ENCODE results near the gene TTC17.
A peak's percentile ranks its signal among the peaks of the same experiment; 100 is the strongest.

Gene TTC17

DNA sequence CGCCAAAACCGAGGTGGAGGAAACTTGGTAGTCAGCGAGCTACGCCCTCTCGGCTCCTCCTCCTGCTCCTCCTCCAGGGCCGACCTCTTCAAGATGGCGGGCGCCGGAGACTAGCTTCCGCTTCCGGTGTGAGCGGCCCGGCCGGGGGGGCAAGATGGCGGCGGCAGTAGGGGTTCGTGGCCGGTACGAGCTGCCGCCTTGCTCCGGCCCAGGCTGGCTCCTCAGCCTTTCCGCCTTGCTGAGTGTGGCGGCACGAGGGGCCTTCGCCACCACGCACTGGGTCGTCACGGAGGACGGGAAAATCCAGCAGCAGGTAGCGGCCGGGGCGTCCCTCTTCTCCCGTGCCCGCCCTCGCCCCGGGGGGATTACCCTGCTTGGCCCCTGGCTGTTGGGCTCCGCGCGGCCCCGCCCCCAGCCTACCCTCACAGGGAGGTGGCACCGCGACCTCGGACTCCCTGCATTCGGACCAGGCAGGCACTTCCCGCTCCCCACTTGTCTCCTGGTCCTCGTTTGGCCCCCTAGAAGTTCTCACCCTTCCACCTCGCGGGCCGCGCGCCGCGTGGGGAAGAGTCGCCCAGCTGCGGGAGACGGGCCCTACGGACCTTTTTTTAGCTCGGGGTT, at the start of gene TTC17 (continued):
- TF ChIP-seq GFI1B (tag by site-specific recombination; IDR thresholded peaks at IDR 0.05) (no peak), ZNF416 (tag by site-specific recombination; IDR thresholded peaks at IDR 0.05) (no peak), ZNF48 (tag by site-specific recombination; IDR thresholded peaks at IDR 0.05) (no peak), ZNF654 (tag by site-specific recombination; IDR thresholded peaks at IDR 0.05; ENCODE audit: low read depth) (no peak), ZBTB21 (tag by site-specific recombination; IDR thresholded peaks at IDR 0.05) (0 out of 2 replicates have a peak, but pooled peaks have one; percentile 34), ZNF175 (tag by site-specific recombination; IDR thresholded peaks at IDR 0.05) (no peak), MEIS1 (CRISPR knock-in tag; IDR thresholded peaks at IDR 0.05; ENCODE audit: borderline replicate concordance) (no peak), ZBTB48 (tag by site-specific recombination; IDR thresholded peaks at IDR 0.05) (peak; percentile 90), HOXC10 (CRISPR knock-in tag; IDR thresholded peaks at IDR 0.05) (0 out of 2 replicates have a peak, but pooled peaks have one; percentile 42), ZBTB17 (tag by site-specific recombination; IDR thresholded peaks at IDR 0.05) (peak; percentile 41), ZSCAN23 (tag by site-specific recombination; IDR thresholded peaks at IDR 0.05) (no peak), ZNF394 (tag by site-specific recombination; IDR thresholded peaks at IDR 0.05; ENCODE audit: borderline replicate concordance) (no peak; the same call in 1 of the 2 replicates), FEZF1 (tag by site-specific recombination; IDR thresholded peaks at IDR 0.05) (no peak), ZNF571 (tag by site-specific recombination; IDR thresholded peaks at IDR 0.05) (no peak), ZSCAN16 (tag by site-specific recombination; IDR thresholded peaks at IDR 0.05) (no peak), ZNF530 (tag by site-specific recombination; IDR thresholded peaks at IDR 0.05; ENCODE audit: low read depth) (no peak), ZNF785 (tag by site-specific recombination; IDR thresholded peaks at IDR 0.05) (no peak), ZNF426 (tag by site-specific recombination; IDR thresholded peaks at IDR 0.05) (no peak), ZNF133 (tag by site-specific recombination; IDR thresholded peaks at IDR 0.05) (no peak), BCL11B (tag by site-specific recombination; IDR thresholded peaks at IDR 0.05; ENCODE audit: low read depth) (no peak), ZNF335 (tag by site-specific recombination; conservative IDR thresholded peaks at IDR 0.05) (peak; percentile 82), ZNF184 (tag by site-specific recombination; IDR thresholded peaks at IDR 0.05) (no peak), ZNF221 (tag by site-specific recombination; IDR thresholded peaks at IDR 0.05; ENCODE audit: borderline replicate concordance) (no peak)
- TF ChIP-seq, protein P1, sequence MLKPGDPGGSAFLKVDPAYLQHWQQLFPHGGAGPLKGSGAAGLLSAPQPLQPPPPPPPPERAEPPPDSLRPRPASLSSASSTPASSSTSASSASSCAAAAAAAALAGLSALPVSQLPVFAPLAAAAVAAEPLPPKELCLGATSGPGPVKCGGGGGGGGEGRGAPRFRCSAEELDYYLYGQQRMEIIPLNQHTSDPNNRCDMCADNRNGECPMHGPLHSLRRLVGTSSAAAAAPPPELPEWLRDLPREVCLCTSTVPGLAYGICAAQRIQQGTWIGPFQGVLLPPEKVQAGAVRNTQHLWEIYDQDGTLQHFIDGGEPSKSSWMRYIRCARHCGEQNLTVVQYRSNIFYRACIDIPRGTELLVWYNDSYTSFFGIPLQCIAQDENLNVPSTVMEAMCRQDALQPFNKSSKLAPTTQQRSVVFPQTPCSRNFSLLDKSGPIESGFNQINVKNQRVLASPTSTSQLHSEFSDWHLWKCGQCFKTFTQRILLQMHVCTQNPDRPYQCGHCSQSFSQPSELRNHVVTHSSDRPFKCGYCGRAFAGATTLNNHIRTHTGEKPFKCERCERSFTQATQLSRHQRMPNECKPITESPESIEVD (tag by site-specific recombination; IDR thresholded peaks at IDR 0.05), result no peak
- TF ChIP-seq, protein P2, sequence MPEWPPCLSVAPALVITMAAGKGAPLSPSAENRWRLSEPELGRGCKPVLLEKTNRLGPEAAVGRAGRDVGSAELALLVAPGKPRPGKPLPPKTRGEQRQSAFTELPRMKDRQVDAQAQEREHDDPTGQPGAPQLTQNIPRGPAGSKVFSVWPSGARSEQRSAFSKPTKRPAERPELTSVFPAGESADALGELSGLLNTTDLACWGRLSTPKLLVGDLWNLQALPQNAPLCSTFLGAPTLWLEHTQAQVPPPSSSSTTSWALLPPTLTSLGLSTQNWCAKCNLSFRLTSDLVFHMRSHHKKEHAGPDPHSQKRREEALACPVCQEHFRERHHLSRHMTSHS (tag by site-specific recombination; IDR thresholded peaks at IDR 0.05), result no peak
- TF ChIP-seq, protein P3, sequence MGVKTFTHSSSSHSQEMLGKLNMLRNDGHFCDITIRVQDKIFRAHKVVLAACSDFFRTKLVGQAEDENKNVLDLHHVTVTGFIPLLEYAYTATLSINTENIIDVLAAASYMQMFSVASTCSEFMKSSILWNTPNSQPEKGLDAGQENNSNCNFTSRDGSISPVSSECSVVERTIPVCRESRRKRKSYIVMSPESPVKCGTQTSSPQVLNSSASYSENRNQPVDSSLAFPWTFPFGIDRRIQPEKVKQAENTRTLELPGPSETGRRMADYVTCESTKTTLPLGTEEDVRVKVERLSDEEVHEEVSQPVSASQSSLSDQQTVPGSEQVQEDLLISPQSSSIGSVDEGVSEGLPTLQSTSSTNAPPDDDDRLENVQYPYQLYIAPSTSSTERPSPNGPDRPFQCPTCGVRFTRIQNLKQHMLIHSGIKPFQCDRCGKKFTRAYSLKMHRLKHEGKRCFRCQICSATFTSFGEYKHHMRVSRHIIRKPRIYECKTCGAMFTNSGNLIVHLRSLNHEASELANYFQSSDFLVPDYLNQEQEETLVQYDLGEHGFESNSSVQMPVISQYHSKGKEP (tag by site-specific recombination; IDR thresholded peaks at IDR 0.05), result no peak
- TF ChIP-seq, protein P4, sequence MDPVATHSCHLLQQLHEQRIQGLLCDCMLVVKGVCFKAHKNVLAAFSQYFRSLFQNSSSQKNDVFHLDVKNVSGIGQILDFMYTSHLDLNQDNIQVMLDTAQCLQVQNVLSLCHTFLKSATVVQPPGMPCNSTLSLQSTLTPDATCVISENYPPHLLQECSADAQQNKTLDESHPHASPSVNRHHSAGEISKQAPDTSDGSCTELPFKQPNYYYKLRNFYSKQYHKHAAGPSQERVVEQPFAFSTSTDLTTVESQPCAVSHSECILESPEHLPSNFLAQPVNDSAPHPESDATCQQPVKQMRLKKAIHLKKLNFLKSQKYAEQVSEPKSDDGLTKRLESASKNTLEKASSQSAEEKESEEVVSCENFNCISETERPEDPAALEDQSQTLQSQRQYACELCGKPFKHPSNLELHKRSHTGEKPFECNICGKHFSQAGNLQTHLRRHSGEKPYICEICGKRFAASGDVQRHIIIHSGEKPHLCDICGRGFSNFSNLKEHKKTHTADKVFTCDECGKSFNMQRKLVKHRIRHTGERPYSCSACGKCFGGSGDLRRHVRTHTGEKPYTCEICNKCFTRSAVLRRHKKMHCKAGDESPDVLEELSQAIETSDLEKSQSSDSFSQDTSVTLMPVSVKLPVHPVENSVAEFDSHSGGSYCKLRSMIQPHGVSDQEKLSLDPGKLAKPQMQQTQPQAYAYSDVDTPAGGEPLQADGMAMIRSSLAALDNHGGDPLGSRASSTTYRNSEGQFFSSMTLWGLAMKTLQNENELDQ (tag by site-specific recombination; IDR thresholded peaks at IDR 0.05; ENCODE audit: low read depth), result no peak
- TF ChIP-seq, protein P5, sequence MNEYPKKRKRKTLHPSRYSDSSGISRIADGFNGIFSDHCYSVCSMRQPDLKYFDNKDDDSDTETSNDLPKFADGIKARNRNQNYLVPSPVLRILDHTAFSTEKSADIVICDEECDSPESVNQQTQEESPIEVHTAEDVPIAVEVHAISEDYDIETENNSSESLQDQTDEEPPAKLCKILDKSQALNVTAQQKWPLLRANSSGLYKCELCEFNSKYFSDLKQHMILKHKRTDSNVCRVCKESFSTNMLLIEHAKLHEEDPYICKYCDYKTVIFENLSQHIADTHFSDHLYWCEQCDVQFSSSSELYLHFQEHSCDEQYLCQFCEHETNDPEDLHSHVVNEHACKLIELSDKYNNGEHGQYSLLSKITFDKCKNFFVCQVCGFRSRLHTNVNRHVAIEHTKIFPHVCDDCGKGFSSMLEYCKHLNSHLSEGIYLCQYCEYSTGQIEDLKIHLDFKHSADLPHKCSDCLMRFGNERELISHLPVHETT (tag by site-specific recombination; IDR thresholded peaks at IDR 0.05), result peak; percentile 74; the same call in 1 of the 2 replicates
- TF ChIP-seq, protein P6, sequence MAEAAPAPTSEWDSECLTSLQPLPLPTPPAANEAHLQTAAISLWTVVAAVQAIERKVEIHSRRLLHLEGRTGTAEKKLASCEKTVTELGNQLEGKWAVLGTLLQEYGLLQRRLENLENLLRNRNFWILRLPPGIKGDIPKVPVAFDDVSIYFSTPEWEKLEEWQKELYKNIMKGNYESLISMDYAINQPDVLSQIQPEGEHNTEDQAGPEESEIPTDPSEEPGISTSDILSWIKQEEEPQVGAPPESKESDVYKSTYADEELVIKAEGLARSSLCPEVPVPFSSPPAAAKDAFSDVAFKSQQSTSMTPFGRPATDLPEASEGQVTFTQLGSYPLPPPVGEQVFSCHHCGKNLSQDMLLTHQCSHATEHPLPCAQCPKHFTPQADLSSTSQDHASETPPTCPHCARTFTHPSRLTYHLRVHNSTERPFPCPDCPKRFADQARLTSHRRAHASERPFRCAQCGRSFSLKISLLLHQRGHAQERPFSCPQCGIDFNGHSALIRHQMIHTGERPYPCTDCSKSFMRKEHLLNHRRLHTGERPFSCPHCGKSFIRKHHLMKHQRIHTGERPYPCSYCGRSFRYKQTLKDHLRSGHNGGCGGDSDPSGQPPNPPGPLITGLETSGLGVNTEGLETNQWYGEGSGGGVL (tag by site-specific recombination; IDR thresholded peaks at IDR 0.05), result peak; percentile 62; the same call in 1 of the 2 replicates
- TF ChIP-seq, protein P7, sequence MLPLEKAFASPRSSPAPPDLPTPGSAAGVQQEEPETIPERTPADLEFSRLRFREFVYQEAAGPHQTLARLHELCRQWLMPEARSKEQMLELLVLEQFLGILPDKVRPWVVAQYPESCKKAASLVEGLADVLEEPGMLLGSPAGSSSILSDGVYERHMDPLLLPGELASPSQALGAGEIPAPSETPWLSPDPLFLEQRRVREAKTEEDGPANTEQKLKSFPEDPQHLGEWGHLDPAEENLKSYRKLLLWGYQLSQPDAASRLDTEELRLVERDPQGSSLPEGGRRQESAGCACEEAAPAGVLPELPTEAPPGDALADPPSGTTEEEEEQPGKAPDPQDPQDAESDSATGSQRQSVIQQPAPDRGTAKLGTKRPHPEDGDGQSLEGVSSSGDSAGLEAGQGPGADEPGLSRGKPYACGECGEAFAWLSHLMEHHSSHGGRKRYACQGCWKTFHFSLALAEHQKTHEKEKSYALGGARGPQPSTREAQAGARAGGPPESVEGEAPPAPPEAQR (tag by site-specific recombination; IDR thresholded peaks at IDR 0.05), result no peak
